Stimulated activated CD8-positive, alpha-beta memory T cell treated with anti-CD3 and anti-CD28 coated beads, Interleukin-15, amount 100 ng/mL, for 24 hours (primary cell): ENCODE measurements around the gene CDK14.

ENCODE experiments used
- DNase-seq: peaks from one replicate; pipeline ENCODE4 v3.0.0-alpha.2; 2020; ENCODE audit warnings: low read depth

The CDK14 gene

GRCh38 chr7:91007371-91007770 lies 411.2 kb downstream of the CDK14 start:
- no peak for DNase-seq

GRCh38 chr7:91013078-91013477 lies 417.0 kb downstream of the CDK14 start:
- no peak for DNase-seq

GRCh38 chr7:91019686-91020385 lies 423.7 kb downstream of the CDK14 start:
- DNase-seq = no peak

- no peak for DNase-seq
Observed at GRCh38 chr7:91020636-91021385, 424.7 kb downstream of the CDK14 start.

GRCh38 chr7:91021956-91022355 lies 425.8 kb downstream of the CDK14 start:
- DNase-seq = no peak

GRCh38 chr7:91025906-91026390 lies 429.8 kb downstream of the CDK14 start:
- no peak for DNase-seq

GRCh38 chr7:91029688-91030087 lies 433.6 kb downstream of the CDK14 start:
- no peak for DNase-seq

- no peak for DNase-seq
Observed at GRCh38 chr7:91030680-91031380, 434.7 kb downstream of the CDK14 start.

- no peak for DNase-seq
Observed at GRCh38 chr7:91031757-91032156, 435.6 kb downstream of the CDK14 start.

- DNase-seq = no peak
Observed at GRCh38 chr7:91033574-91033973, 437.5 kb downstream of the CDK14 start.

- no peak for DNase-seq
Observed at GRCh38 chr7:91034459-91035368, 438.6 kb downstream of the CDK14 start.

GRCh38 chr7:91039033-91039432 lies 442.9 kb downstream of the CDK14 start:
- no peak for DNase-seq

GRCh38 chr7:91041141-91041540 lies 445.0 kb downstream of the CDK14 start:
- no peak for DNase-seq

GRCh38 chr7:91041901-91042484 lies 445.9 kb downstream of the CDK14 start:
- DNase-seq = no peak

- DNase-seq = no peak
Observed at GRCh38 chr7:91043186-91043585, 447.1 kb downstream of the CDK14 start.

GRCh38 chr7:91043924-91044645 lies 448.0 kb downstream of the CDK14 start:
- no peak for DNase-seq

- no peak for DNase-seq
Observed at GRCh38 chr7:91045606-91046005, 449.5 kb downstream of the CDK14 start.

GRCh38 chr7:91046322-91047089 lies 450.4 kb downstream of the CDK14 start:
- no peak for DNase-seq

- DNase-seq = no peak
Observed at GRCh38 chr7:91047636-91048035, 451.5 kb downstream of the CDK14 start.

- DNase-seq = no peak
Observed at GRCh38 chr7:91050677-91051076, 454.6 kb downstream of the CDK14 start.
